Activated CD4-positive, alpha-beta T cell treated with anti-CD3 and anti-CD28 coated beads, Interleukin-2, amount 50 U/mL, for 16 hours (primary cell): ENCODE measurements around the gene LSAMP.

Experiments
- DNase-seq: peaks from one replicate; pipeline ENCODE4 v3.0.0-alpha.2; 2020

Gene LSAMP

GRCh38 chr3:116040152-116040551, 405.1 kb downstream of the LSAMP start:
- DNase-seq: no peak

GRCh38 chr3:116039651-116039985, 405.7 kb downstream of the LSAMP start:
- DNase-seq: no peak

- no peak for DNase-seq
Observed at GRCh38 chr3:116038968-116039650, 406.2 kb downstream of the LSAMP start.

- no peak for DNase-seq
Observed at GRCh38 chr3:116037954-116038911, 407.1 kb downstream of the LSAMP start.

DNA sequence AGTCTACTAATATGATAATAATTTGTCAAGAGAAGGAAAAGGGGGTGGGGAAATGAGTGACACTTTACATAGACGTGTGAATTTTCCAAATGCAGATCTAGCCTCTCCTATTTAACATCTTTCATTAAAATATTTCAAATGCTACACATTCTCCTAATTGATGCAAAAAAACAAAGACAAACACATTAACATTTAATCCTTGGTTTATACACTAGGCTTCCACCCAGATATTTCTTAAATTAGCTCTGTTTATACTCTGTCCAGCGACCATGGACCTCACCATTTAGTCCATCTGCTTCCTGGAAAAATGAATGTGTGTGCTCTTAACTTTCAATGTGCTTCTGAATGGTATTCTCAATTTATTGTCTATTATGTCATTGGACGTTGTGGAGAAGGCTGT, 409.9 kb downstream of the LSAMP start:
- no peak for DNase-seq

- no peak for DNase-seq
Observed at GRCh38 chr3:116034794-116035193, 410.5 kb downstream of the LSAMP start.

DNA sequence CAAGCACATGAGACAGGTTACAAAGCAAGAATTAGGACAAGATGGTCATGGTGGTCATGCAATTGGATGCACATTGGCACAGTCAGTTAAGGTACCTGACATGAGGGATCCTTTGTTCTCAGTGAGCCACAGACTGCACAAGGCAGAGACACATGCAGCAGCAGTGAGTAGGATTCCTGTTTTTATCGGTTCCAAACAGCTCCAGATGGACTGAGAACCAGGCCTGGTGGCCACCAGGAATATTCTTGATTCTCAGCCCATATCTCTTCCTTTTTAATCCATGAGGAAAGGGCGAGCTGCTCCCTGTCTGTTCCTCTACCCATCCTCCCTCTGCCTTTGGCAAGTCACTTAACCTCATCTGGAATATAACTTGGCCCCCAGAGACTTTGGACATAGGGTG, 411.2 kb downstream of the LSAMP start:
- DNase-seq: no peak

DNA sequence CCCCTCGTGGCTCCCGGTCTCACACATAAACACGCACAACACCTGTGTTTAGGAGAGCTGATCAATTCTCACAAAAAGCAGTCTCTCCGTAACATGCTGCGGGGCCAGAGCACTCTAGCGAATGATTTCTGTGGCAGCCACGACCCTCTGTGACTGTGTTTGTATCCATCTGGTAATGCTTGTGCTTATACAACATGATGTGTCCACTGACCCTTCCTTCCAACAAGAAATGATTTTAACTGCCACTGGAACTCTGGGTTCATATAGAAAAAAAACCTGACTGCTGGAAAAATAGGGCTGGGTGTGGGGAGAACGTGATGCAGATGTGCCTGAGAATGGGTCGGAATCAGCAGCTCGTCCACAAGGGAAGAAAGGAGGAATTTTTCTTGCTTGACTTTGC, 411.8 kb downstream of the LSAMP start:
- no peak for DNase-seq

- no peak for DNase-seq
Observed at GRCh38 chr3:116032176-116032575, 413.1 kb downstream of the LSAMP start.

GRCh38 chr3:116030131-116030850, 415.0 kb downstream of the LSAMP start:
- no peak for DNase-seq

DNA sequence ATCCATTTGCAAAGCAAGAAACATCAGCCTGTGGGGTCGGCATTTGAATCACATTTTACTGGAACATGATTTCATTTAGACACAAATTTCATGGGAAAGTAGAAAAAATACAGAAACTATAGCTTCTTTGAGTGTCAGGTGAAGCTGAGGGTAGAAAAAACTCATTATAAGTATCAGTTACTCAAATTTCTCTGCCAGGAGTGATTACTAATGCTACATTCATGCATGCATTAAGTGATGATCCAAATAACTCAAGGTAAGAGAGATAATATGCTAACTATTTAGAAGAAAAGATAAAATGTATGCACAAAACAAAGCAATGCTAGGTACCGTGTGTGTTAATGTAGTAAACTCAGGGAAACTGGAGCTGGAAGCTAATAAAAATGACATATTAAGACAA, 416.0 kb downstream of the LSAMP start:
- DNase-seq: no peak

- DNase-seq: no peak
Observed at GRCh38 chr3:116028157-116028556, 417.1 kb downstream of the LSAMP start.

DNA sequence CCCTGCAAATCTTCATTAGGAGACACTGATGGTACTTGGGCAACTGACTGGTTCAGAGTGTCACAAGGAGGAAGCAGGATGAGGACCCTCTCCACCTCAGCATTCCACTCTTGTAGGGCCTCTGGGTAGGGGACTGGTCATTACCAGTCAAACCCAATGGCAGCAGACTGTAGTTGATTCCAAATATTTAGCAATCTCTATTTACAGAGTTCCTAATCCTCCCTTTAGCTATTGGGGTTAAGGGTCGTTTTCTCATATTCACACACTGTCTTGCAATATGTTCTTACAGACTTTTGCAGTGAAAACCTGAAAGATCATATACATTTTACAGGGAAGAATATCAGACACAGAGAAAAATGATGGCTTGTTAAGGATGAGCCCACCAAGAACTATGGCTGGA, 424.3 kb downstream of the LSAMP start:
- no peak for DNase-seq

GRCh38 chr3:116020495-116020894, 424.8 kb downstream of the LSAMP start:
- DNase-seq: no peak

DNA sequence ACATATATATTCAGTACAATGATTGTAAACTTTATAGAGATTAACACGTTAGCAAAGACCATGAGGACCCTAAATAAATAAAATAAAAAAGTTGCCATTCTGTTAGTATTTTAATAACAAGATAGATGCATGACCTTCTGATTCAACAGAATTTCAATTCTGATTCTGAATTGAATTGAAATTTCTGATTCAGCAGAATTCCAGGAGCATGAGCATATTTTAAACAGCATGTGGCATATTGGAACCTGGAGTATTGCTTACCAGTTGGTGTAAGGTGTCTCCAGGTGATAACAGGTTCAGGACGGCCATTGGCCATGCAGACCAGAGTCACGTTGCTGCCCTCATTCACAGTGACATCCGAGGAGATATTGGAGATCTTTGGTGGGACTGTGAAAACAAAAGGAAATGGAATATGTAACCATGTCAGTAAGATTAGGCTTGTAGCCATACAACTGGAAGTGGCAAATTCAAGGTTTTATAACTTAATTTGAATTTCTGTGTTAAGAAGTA, 426.0 kb downstream of the LSAMP start:
- no peak for DNase-seq

- no peak for DNase-seq
Observed at GRCh38 chr3:116018646-116019045, 426.6 kb downstream of the LSAMP start.

DNA sequence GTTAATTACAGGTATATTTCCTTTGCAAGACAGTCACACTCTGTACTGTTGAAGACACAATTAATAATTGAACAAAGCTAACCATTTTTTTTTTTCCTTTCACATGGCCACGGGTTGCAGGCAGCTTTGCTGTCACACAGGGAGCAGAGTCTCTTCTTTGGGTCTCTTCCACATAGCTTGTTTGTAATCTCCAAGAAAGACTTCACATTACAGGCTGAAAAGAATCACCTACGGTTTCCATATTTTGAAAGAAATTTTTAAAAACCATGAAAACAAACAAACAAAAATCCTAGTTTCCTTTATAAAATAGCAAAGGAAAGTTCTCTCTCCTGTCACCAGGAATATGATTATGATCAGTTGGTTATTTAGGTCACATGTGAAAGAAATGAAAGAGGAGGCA, 429.4 kb downstream of the LSAMP start:
- no peak for DNase-seq

GRCh38 chr3:116007000-116007399, 438.3 kb downstream of the LSAMP start:
- no peak for DNase-seq

DNA sequence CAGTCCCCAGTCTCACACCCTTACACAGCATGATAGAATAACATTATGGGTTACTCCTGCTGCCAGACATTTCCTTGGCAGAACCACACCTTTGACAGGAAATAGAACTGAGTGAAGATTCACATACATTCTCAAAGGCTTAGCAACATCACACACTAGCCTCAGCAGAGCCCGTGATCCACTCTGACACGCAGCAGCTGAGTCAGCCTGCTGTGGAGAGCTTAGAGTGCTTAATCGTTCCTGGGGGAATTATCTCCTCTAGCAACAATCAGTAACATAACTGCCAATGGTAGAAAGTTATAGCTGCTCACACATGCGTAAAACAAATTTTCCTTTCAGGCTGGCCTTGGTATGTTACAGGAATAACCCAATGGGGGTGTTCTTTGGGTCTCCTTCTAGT, 439.9 kb downstream of the LSAMP start:
- no peak for DNase-seq

- no peak for DNase-seq
Observed at GRCh38 chr3:116002235-116002634, 443.1 kb downstream of the LSAMP start.

GRCh38 chr3:116001151-116001621, 444.1 kb downstream of the LSAMP start:
- DNase-seq: no peak

GRCh38 chr3:116000311-116000710, 445.0 kb downstream of the LSAMP start:
- DNase-seq: no peak

DNA sequence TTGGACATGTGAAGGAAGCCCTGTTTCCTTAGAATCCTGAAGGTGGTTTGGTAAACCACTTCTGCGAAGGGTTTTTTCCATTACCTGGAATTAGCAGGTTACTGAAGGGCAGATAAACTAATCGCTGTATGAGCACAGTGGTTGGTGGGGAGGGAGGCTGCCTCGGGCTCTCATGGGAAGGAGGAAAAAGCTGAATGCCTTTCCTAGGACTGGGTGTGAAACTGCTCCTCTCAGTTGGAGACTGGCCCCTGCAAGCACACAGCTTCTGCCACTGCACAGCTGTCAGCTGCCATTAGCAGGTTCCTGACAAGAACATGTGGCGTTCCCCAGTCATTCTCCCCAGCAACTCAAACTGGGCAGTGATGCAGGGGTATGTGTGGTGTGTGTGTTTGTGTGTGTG, 445.7 kb downstream of the LSAMP start:
- DNase-seq: no peak
